GM23338 (cell line): ENCODE measurements around the gene FKBP1A.

Source experiments
- CREB1 ChIP-seq: fragments of 250-450 bp; sonication (Bioruptor Pico); IDR thresholded peaks from 2 replicates; pipeline ENCODE4 v1.5.0; 2020; ENCODE audit warnings: low read depth, mild to moderate bottlenecking, moderate library complexity
- EZH2 ChIP-seq: fragments of 200-600 bp; sonication (generic); IDR thresholded peaks from one replicate; pipeline ENCODE4 v1.8.0; 2017; ENCODE audit warnings: antibody characterized with exemption, mild to moderate bottlenecking, low read depth; ENCODE audit not compliant: unreplicated experiment
- TF ChIP-seq, protein P1 (sequence below), 2 experiments: fragments of 200-600 bp in 1 of 2; sonication (generic) in 1 of 2; conservative IDR thresholded peaks; 2 replicates each; pipeline versions ENCODE4 v1.5.1 to v1.6.1; 2016 to 2017; ENCODE audit warnings: antibody characterized with exemption in 2 of 2, low read depth in 2 of 2, mild to moderate bottlenecking in 2 of 2, moderate library complexity in 1 of 2
- TF ChIP-seq, protein P2 (sequence below): IDR thresholded peaks from 2 replicates; pipeline ENCODE4 v1.6.1; 2016; ENCODE audit warnings: antibody characterized with exemption

- TF ChIP-seq, protein P1, sequence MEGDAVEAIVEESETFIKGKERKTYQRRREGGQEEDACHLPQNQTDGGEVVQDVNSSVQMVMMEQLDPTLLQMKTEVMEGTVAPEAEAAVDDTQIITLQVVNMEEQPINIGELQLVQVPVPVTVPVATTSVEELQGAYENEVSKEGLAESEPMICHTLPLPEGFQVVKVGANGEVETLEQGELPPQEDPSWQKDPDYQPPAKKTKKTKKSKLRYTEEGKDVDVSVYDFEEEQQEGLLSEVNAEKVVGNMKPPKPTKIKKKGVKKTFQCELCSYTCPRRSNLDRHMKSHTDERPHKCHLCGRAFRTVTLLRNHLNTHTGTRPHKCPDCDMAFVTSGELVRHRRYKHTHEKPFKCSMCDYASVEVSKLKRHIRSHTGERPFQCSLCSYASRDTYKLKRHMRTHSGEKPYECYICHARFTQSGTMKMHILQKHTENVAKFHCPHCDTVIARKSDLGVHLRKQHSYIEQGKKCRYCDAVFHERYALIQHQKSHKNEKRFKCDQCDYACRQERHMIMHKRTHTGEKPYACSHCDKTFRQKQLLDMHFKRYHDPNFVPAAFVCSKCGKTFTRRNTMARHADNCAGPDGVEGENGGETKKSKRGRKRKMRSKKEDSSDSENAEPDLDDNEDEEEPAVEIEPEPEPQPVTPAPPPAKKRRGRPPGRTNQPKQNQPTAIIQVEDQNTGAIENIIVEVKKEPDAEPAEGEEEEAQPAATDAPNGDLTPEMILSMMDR (conservative IDR thresholded peaks at IDR 0.05; ENCODE audit: low read depth in 2 of 2): no peak
- TF ChIP-seq CREB1 (CRISPR knock-in tag) (no peak), EZH2 (no peak)
- TF ChIP-seq, protein P2, sequence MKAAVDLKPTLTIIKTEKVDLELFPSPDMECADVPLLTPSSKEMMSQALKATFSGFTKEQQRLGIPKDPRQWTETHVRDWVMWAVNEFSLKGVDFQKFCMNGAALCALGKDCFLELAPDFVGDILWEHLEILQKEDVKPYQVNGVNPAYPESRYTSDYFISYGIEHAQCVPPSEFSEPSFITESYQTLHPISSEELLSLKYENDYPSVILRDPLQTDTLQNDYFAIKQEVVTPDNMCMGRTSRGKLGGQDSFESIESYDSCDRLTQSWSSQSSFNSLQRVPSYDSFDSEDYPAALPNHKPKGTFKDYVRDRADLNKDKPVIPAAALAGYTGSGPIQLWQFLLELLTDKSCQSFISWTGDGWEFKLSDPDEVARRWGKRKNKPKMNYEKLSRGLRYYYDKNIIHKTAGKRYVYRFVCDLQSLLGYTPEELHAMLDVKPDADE: no peak
Observed at GRCh38 chr20:1423206-1423605, 30.4 kb upstream of the FKBP1A start.
